A549 (cell line): Measurements from ENCODE around the gene IREB2. TPM values are rescaled to one million over a fixed set of nuclear protein-coding genes. Genes with fewer than 3 reads are reported as not detected.
A peak's percentile ranks its signal among the peaks of the same experiment; 100 is the strongest.

Experiments used
- ATAC-seq, 2 experiments: fragments of 200-7000 bp in 1 of 2; fragments of >200 bp in 1 of 2; cut with Nextera tagmentation in 1 of 2; cut with Tn5 transposase in 1 of 2; 3 replicates each; pipeline versions ENCODE4 v1.8.0 to v1.9.1; 2018 to 2020; ENCODE audit warnings: mild to moderate bottlenecking in 1 of 2, moderate library complexity in 1 of 2
- CTCF ChIA-PET: fragments of 300-600 bp; sonication (Branson Sonifier 250); formaldehyde crosslinking; extraction: SDS; loops from one replicate; lab custom pipeline; 2021; ENCODE audit warnings: antibody characterized with exemption, inconsistent platforms; lab: Yijun Ruan, JAX
- POLR2A ChIA-PET: fragments of 350-600 bp; formaldehyde crosslinking; extraction: SDS; loops from one replicate; lab custom pipeline; 2021; ENCODE audit warnings: antibody characterized with exemption, inconsistent platforms; lab: Yijun Ruan, JAX
- DNase-seq, 2 experiments: peaks; one replicate each; pipeline versions ENCODE4 v3.0.0 to v3.0.0-alpha.2; 2011 to 2016; ENCODE audit warnings: low read depth in 1 of 2, low spot score in 1 of 2
- FAIRE-seq: peaks from 2 replicates; lab custom pipeline; 2011; peaks lifted over from hg19 to GRCh38; lab: Jason Lieb, UNC
- H3K27ac ChIP-seq, 2 experiments: fragments of >200 bp; sonication (Bioruptor Twin); formaldehyde crosslinking; 3 replicates each; pipeline ENCODE4 v1.5.1; 2016 to 2017
- H3K4me1 ChIP-seq: fragments of >200 bp; sonication (Bioruptor Twin); formaldehyde crosslinking; 3 replicates; pipeline ENCODE4 v1.6.1; 2016
- H3K4me2 ChIP-seq: fragments of >200 bp; sonication (Bioruptor Twin); formaldehyde crosslinking; 3 replicates; pipeline ENCODE4 v1.6.1; 2016
- H3K4me3 ChIP-seq: fragments of >200 bp; sonication (Bioruptor Twin); formaldehyde crosslinking; 3 replicates; pipeline ENCODE4 v1.5.1; 2016
- H3K9me3 ChIP-seq: fragments of >200 bp; sonication (Bioruptor Twin); formaldehyde crosslinking; 3 replicates; pipeline ENCODE4 v1.6.1; 2016
- CHD2 ChIP-seq: fragments of 150-350 bp; IDR thresholded peaks from 2 replicates; pipeline ENCODE4 v1.6.1; 2014; ENCODE audit warnings: low read length; ENCODE audit not compliant: partially characterized antibody
- CHD4 ChIP-seq: fragments of 200-600 bp; sonication (generic); IDR thresholded peaks from 2 replicates; pipeline ENCODE4 v1.6.1; 2016; ENCODE audit warnings: antibody characterized with exemption, mild to moderate bottlenecking, borderline replicate concordance
- EHF ChIP-seq: fragments of 250-450 bp; sonication (Bioruptor Pico); IDR thresholded peaks from 2 replicates; pipeline ENCODE4 v1.5.0; 2020; ENCODE audit warnings: mild to moderate bottlenecking
- EP300 ChIP-seq, 2 experiments: fragments of >200 bp; sonication (Bioruptor Twin); formaldehyde crosslinking; IDR thresholded peaks; 2 replicates in 1 of 2; 3 replicates in 1 of 2; pipeline ENCODE4 v1.6.1; 2016 to 2017
- HES2 ChIP-seq: fragments of >200 bp; sonication (Bioruptor Twin); formaldehyde crosslinking; IDR thresholded peaks from 2 replicates; pipeline ENCODE4 v1.6.1; 2016
- HOXA7 ChIP-seq: fragments of 250-450 bp; sonication (Bioruptor Pico); IDR thresholded peaks from 2 replicates; pipeline ENCODE4 v1.5.0; 2020; ENCODE audit warnings: mild to moderate bottlenecking, moderate library complexity
- HOXB13 ChIP-seq: fragments of 250-450 bp; sonication (Bioruptor Pico); IDR thresholded peaks from 2 replicates; pipeline ENCODE4 v1.5.0; 2020; ENCODE audit warnings: low read depth, mild to moderate bottlenecking, moderate library complexity
- HOXB5 ChIP-seq: fragments of 250-450 bp; sonication (Bioruptor Pico); IDR thresholded peaks from 2 replicates; pipeline ENCODE4 v1.5.0; 2020; ENCODE audit warnings: mild to moderate bottlenecking, moderate library complexity
- KDM5A ChIP-seq: fragments of 200-600 bp; sonication (generic); IDR thresholded peaks from 2 replicates; pipeline ENCODE4 v1.6.1; 2016; ENCODE audit warnings: antibody characterized with exemption, mild to moderate bottlenecking
- NFE2L2 ChIP-seq: fragments of 150-350 bp; conservative IDR thresholded peaks from 2 replicates; pipeline ENCODE4 v1.6.1; 2014; ENCODE audit warnings: low read length
- POLR2AphosphoS2 ChIP-seq: conservative IDR thresholded peaks from 2 replicates; pipeline ENCODE4 v1.6.1; 2012; ENCODE audit warnings: low read length, improper control_type of control experiment, inconsistent platforms
- RARB ChIP-seq: fragments of 250-450 bp; sonication (Bioruptor Pico); IDR thresholded peaks from 2 replicates; pipeline ENCODE4 v1.8.0; 2021; ENCODE audit warnings: mild to moderate bottlenecking, moderate library complexity
- RFX5 ChIP-seq: fragments of 450-650 bp; IDR thresholded peaks from 2 replicates; pipeline ENCODE4 v1.7.1; 2014; ENCODE audit warnings: antibody characterized with exemption, mild to moderate bottlenecking, moderate library complexity
- ZNF302 ChIP-seq: fragments of 250-450 bp; sonication (Bioruptor Pico); IDR thresholded peaks from 2 replicates; pipeline ENCODE4 v1.9.0; 2021; ENCODE audit warnings: inconsistent platforms, mild to moderate bottlenecking, moderate library complexity
- ZSCAN20 ChIP-seq: fragments of 250-450 bp; sonication (Bioruptor Pico); IDR thresholded peaks from 2 replicates; pipeline ENCODE4 v1.8.0; 2022; ENCODE audit warnings: mild to moderate bottlenecking, moderate library complexity
- WGBS: methylation state at CpG from one replicate; pipeline ENCODE4 v1.1.6; 2017; ENCODE audit errors: missing lambda C conversion rate; 5-methylcytosine and 5-hydroxymethylcytosine counted together
- polyA plus RNA-seq, 4 experiments: library from polyadenylated mRNA; depleted of rRNA in 3 of 4; stranded (reverse); fragments of >200 nt; fragmentation: RNase III in 1 of 4; extraction: RNeasy Plus Mini Kit Qiagen cat#74134 plus additional on column Dnase treatment in 1 of 4; gene quantifications; 2 replicates in 3 of 4; 3 replicates in 1 of 4; pipeline ENCODE4 v1.2.3, GENCODE V29; 2011 to 2017
- TF ChIP-seq, protein P1 (sequence below): fragments of >200 bp; sonication (Bioruptor Twin); formaldehyde crosslinking; IDR thresholded peaks from 3 replicates; pipeline ENCODE4 v1.5.1; 2016
- TF ChIP-seq, protein P2 (sequence below): fragments of >200 bp; sonication (Bioruptor Twin); formaldehyde crosslinking; IDR thresholded peaks from 3 replicates; pipeline ENCODE4 v1.6.1; 2016
- TF ChIP-seq, protein P3 (sequence below): fragments of 450-650 bp; IDR thresholded peaks from 2 replicates; pipeline ENCODE4 v1.6.1; 2014; ENCODE audit warnings: antibody characterized with exemption

IREB2 gene
- polyA plus RNA-seq, 2 of the 4 experiments (the other 2 are of a cell fraction) = 37.3 to 78.1 TPM

DNA sequence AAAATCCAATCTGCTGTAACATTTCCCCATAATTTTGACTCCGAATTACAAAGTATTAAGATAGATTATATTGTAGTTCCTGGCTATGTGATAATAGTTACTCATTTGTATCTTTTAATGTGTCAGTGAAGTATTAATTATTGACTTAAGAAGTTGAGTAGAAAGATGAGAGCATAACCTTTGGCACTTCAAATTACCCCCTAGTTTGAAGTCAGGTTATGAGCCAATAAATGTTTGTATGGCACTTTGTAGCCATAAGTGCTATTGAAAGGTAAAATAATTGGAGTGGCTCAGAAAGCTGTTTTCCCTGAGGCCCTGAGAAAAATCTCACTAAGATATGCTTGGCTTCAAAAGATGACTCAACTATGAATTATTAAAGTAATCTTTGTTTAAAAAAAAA is 31.0 kb downstream of the IREB2 start:
- FAIRE-seq = no peak
- 93% methylated on average over 1 of the region's 1 CpG for WGBS

GRCh38 chr15:78477295-78477694 is 39.3 kb downstream of the IREB2 start:
- Histone ChIP-seq H3K4me2 (no peak overlapping the region), H3K27ac (no peak overlapping the region), H3K9me3 (no peaks in the 10 kb centered on the region), H3K4me3 (no peak overlapping the region), H3K4me1 (no peaks in the 10 kb centered on the region)
- DNase-seq (no peak), FAIRE-seq (no peak), ATAC-seq (no peak)
- WGBS = 72% methylated on average over 5 of the region's 5 CpGs
- ChIA-PET CTCF (interaction anchor here (0.8 to 1.1 kb wide), 2 partner anchors 14 to 63 kb away, joined by 3 read pairs; partner anchors contain the start of gene PSMA4), POLR2A (interaction anchor here (1.4 to 1.5 kb wide), 2 partner anchors 63 to 178 kb away, joined by 3 to 5 read pairs; partner anchors contain the start of genes PSMA4 and SKIC8)
- TF ChIP-seq POLR2AphosphoS2 (peak; percentile 80), HOXB13 (CRISPR knock-in tag) (no peak)

More for the DNA sequence above, 31.0 kb downstream of the IREB2 start:
- DNase-seq (no peak), ATAC-seq (no peak)
- CTCF ChIA-PET = interaction anchor here (1.6 to 2.8 kb wide), 2 partner anchors 14 to 360 kb away, joined by 3 to 8 read pairs; no protein-coding TSS in a partner anchor
- no peaks in the 10 kb centered on the region for H3K9me3 ChIP-seq
- TF ChIP-seq ZSCAN20 (CRISPR knock-in tag) (no peak), EP300 (IDR thresholded peaks at IDR 0.05) (no peak), RARB (CRISPR knock-in tag) (no peak), ZNF302 (CRISPR knock-in tag) (no peak), EHF (CRISPR knock-in tag) (no peak), HES2 (no peak), CHD2 (no peak), RFX5 (no peak), KDM5A (no peak), NFE2L2 (no peak)
- TF ChIP-seq, protein P1, sequence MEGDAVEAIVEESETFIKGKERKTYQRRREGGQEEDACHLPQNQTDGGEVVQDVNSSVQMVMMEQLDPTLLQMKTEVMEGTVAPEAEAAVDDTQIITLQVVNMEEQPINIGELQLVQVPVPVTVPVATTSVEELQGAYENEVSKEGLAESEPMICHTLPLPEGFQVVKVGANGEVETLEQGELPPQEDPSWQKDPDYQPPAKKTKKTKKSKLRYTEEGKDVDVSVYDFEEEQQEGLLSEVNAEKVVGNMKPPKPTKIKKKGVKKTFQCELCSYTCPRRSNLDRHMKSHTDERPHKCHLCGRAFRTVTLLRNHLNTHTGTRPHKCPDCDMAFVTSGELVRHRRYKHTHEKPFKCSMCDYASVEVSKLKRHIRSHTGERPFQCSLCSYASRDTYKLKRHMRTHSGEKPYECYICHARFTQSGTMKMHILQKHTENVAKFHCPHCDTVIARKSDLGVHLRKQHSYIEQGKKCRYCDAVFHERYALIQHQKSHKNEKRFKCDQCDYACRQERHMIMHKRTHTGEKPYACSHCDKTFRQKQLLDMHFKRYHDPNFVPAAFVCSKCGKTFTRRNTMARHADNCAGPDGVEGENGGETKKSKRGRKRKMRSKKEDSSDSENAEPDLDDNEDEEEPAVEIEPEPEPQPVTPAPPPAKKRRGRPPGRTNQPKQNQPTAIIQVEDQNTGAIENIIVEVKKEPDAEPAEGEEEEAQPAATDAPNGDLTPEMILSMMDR = no peak
- TF ChIP-seq, protein P2, sequence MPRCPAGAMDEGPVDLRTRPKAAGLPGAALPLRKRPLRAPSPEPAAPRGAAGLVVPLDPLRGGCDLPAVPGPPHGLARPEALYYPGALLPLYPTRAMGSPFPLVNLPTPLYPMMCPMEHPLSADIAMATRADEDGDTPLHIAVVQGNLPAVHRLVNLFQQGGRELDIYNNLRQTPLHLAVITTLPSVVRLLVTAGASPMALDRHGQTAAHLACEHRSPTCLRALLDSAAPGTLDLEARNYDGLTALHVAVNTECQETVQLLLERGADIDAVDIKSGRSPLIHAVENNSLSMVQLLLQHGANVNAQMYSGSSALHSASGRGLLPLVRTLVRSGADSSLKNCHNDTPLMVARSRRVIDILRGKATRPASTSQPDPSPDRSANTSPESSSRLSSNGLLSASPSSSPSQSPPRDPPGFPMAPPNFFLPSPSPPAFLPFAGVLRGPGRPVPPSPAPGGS = no peak
- no peak overlapping the region for H3K4me3 ChIP-seq
- no peak overlapping the region for H3K27ac ChIP-seq
- POLR2A ChIA-PET = no interaction called here
- no peak overlapping the region for H3K4me2 ChIP-seq
- no peaks in the 10 kb centered on the region for H3K4me1 ChIP-seq

DNA sequence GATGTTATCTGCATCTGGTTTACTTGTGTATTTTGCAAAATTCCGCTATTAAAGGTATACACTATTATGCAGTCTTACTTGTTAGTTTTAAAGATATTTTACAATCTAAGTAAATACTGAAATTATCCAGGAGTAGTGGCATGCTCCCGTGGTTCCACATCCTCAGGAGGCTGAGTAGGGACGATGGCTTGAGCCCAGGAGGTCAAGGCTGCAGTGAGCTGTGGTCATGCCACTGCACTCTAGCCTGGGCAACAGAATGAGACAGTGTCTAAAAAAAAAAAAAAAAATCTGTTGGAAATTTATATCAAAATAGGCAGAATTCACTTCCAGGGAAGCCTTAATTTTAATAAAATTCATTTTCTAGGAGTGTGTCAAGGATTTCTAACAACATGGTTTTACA is 41.6 kb downstream of the IREB2 start:
- Histone ChIP-seq H3K4me1 (no peaks in the 10 kb centered on the region), H3K4me2 (no peak overlapping the region), H3K27ac (no peak overlapping the region), H3K9me3 (no peaks in the 10 kb centered on the region), H3K4me3 (no peak overlapping the region)
- TF ChIP-seq, protein P3, sequence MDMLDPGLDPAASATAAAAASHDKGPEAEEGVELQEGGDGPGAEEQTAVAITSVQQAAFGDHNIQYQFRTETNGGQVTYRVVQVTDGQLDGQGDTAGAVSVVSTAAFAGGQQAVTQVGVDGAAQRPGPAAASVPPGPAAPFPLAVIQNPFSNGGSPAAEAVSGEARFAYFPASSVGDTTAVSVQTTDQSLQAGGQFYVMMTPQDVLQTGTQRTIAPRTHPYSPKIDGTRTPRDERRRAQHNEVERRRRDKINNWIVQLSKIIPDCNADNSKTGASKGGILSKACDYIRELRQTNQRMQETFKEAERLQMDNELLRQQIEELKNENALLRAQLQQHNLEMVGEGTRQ = no peak
- TF ChIP-seq CHD4 = no peak
- TF ChIP-seq HOXB5 (CRISPR knock-in tag) = no peak
- no peak for TF ChIP-seq HOXA7 (CRISPR knock-in tag)
- ChIA-PET CTCF (interaction anchor here (0.9 to 1.5 kb wide), 3 partner anchors 10 to 171 kb away, joined by 3 to 6 read pairs (median 3); no protein-coding TSS in a partner anchor), POLR2A (no interaction called here)
- no peak for ATAC-seq
- no peak for DNase-seq
- 93% methylated on average over 3 of the region's 3 CpGs for WGBS
- FAIRE-seq = no peak
